HL-60 (cell line): ENCODE measurements around the gene ENOX1.

ENCODE experiments used
- CTCF ChIP-seq: IDR thresholded peaks from one replicate; pipeline ENCODE4 v1.5.1; 2011; ENCODE audit warnings: low read length, control low read depth, inconsistent platforms; ENCODE audit not compliant: insufficient read depth
- GABPA ChIP-seq: IDR thresholded peaks from 2 replicates; pipeline ENCODE4 v1.6.1; 2012; ENCODE audit warnings: low read depth
- POLR2AphosphoS5 ChIP-seq: IDR thresholded peaks from 2 replicates; pipeline ENCODE4 v1.6.1; 2012; ENCODE audit warnings: low read depth
- SPI1 ChIP-seq: IDR thresholded peaks from 2 replicates; pipeline ENCODE4 v1.6.1; 2012; ENCODE audit warnings: low read depth, mild to moderate bottlenecking, borderline replicate concordance

DNA sequence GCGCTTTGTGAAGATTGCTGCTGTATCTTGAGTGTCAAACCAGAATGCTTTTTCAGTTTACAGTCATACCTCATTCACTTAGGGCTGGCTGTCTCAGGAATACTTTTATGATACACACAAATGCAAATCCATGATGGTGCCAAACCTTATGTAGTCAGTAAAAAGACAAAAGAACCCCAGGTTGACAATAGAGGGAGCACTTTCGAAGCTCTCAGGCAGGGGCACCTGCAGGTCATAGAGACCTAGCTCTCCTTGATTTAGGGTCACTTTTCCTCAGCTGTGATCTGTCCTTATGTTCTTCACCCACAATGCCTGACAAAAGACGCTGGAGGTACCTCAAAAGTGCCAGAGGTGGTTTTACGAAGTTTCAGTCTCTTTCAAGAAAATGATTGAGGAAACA is 591.2 kb downstream of the ENOX1 start:
- TF ChIP-seq CTCF (no peak), POLR2AphosphoS5 (no peak), SPI1 (no peak), GABPA (no peak)
